SK-N-SH treated with all-trans-retinoic acid at 6 μM for 48 hours (cell line): ENCODE data around the gene CAMKMT.

ENCODE experiments used
- ATAC-seq: fragments of 200-7000 bp; cut with Tn5 transposase; 3 replicates; pipeline ENCODE4 v1.9.1; 2020; ENCODE audit warnings: mild to moderate bottlenecking, moderate library complexity
- ARNTL ChIP-seq: fragments of 450-650 bp; formaldehyde crosslinking; IDR thresholded peaks from 2 replicates; pipeline ENCODE4 v1.5.0; 2020; ENCODE audit warnings: low read depth, mild to moderate bottlenecking, moderate library complexity, borderline replicate concordance
- BACH2 ChIP-seq: fragments of 250-450 bp; sonication (Bioruptor Pico); IDR thresholded peaks from 2 replicates; pipeline ENCODE4 v1.9.0; 2021; ENCODE audit warnings: mild to moderate bottlenecking, borderline replicate concordance
- CREB5 ChIP-seq: fragments of 250-450 bp; sonication (Bioruptor Pico); IDR thresholded peaks from 2 replicates; pipeline ENCODE4 v1.5.1; 2020; ENCODE audit warnings: low read depth, mild to moderate bottlenecking, moderate library complexity
- CSDC2 ChIP-seq: fragments of 250-450 bp; sonication (Bioruptor Pico); IDR thresholded peaks from 2 replicates; pipeline ENCODE4 v1.5.0; 2020; ENCODE audit warnings: mild to moderate bottlenecking, moderate library complexity
- CSRNP3 ChIP-seq: fragments of 250-450 bp; sonication (Bioruptor Pico); IDR thresholded peaks from 2 replicates; pipeline ENCODE4 v1.5.1; 2021; ENCODE audit warnings: mild to moderate bottlenecking, moderate library complexity
- ESRRG ChIP-seq: fragments of 250-450 bp; sonication (Bioruptor Pico); IDR thresholded peaks from 2 replicates; pipeline ENCODE4 v1.6.1; 2021; ENCODE audit warnings: mild to moderate bottlenecking
- GLIS3 ChIP-seq: fragments of 250-450 bp; sonication (Bioruptor Pico); IDR thresholded peaks from 2 replicates; pipeline ENCODE4 v1.5.0; 2020; ENCODE audit warnings: mild to moderate bottlenecking, moderate library complexity
- ISL1 ChIP-seq: fragments of 250-450 bp; sonication (Bioruptor Pico); IDR thresholded peaks from 2 replicates; pipeline ENCODE4 v2.1.2; 2022; ENCODE audit warnings: mild to moderate bottlenecking, moderate library complexity
- OSR1 ChIP-seq: fragments of 250-450 bp; sonication (Bioruptor Pico); IDR thresholded peaks from 2 replicates; pipeline ENCODE4 v1.8.0; 2022; ENCODE audit warnings: moderate library complexity, mild to moderate bottlenecking, inconsistent platforms
- PATZ1 ChIP-seq: fragments of 250-450 bp; sonication (Bioruptor Pico); IDR thresholded peaks from 2 replicates; pipeline ENCODE4 v1.8.0; 2020; ENCODE audit warnings: mild to moderate bottlenecking, moderate library complexity, borderline replicate concordance
- POU6F1 ChIP-seq: fragments of 250-450 bp; sonication (Bioruptor Pico); IDR thresholded peaks from 2 replicates; pipeline ENCODE4 v1.8.0; 2021; ENCODE audit warnings: low read depth, mild to moderate bottlenecking, moderate library complexity, borderline replicate concordance
- PPARA ChIP-seq: fragments of 250-450 bp; sonication (Bioruptor Pico); IDR thresholded peaks from 2 replicates; pipeline ENCODE4 v1.5.0; 2020; ENCODE audit warnings: mild to moderate bottlenecking, borderline replicate concordance
- TCF4 ChIP-seq: fragments of 250-450 bp; sonication (Bioruptor Pico); IDR thresholded peaks from 2 replicates; pipeline ENCODE4 v1.8.0; 2021; ENCODE audit warnings: mild to moderate bottlenecking, moderate library complexity, borderline replicate concordance
- TOX ChIP-seq: fragments of 250-450 bp; sonication (Bioruptor Pico); IDR thresholded peaks from 2 replicates; pipeline ENCODE4 v1.8.0; 2021; ENCODE audit warnings: mild to moderate bottlenecking, moderate library complexity, borderline replicate concordance
- TSHZ2 ChIP-seq: fragments of 250-450 bp; sonication (Bioruptor Pico); IDR thresholded peaks from 2 replicates; pipeline ENCODE4 v1.5.0; 2020; ENCODE audit warnings: mild to moderate bottlenecking, moderate library complexity
- ZC3H10 ChIP-seq: fragments of 250-450 bp; sonication (Bioruptor Pico); IDR thresholded peaks from 2 replicates; pipeline ENCODE4 v1.5.1; 2021; ENCODE audit warnings: mild to moderate bottlenecking, moderate library complexity
- ZFP3 ChIP-seq: fragments of 250-450 bp; sonication (Bioruptor Pico); IDR thresholded peaks from 2 replicates; pipeline ENCODE4 v1.5.0; 2020; ENCODE audit warnings: mild to moderate bottlenecking, moderate library complexity
- ZFP30 ChIP-seq: fragments of 450-650 bp; formaldehyde crosslinking; IDR thresholded peaks from 2 replicates; pipeline ENCODE4 v1.5.0; 2022; ENCODE audit warnings: mild to moderate bottlenecking, moderate library complexity
- ZNF70 ChIP-seq: fragments of 450-650 bp; formaldehyde crosslinking; IDR thresholded peaks from 2 replicates; pipeline ENCODE4 v1.5.0; 2020; ENCODE audit warnings: mild to moderate bottlenecking, moderate library complexity
- ZNF8 ChIP-seq: fragments of 450-650 bp; formaldehyde crosslinking; IDR thresholded peaks from 2 replicates; pipeline ENCODE4 v1.5.0; 2020; ENCODE audit warnings: mild to moderate bottlenecking, moderate library complexity

Gene CAMKMT

GRCh38 chr2:44801841-44802776 lies 440.4 kb downstream of the CAMKMT start:
- no peak for TF ChIP-seq OSR1 (CRISPR knock-in tag)
- no peak for TF ChIP-seq ESRRG
- no peak for TF ChIP-seq ZFP3 (CRISPR knock-in tag)
- TF ChIP-seq ZC3H10 (CRISPR knock-in tag) = no peak
- TF ChIP-seq PATZ1 = no peak
- TF ChIP-seq CSDC2 (CRISPR knock-in tag) = no peak
- no peak for TF ChIP-seq CSRNP3 (CRISPR knock-in tag)
- TF ChIP-seq BACH2 (CRISPR knock-in tag) = no peak
- no peak for TF ChIP-seq POU6F1
- no peak for TF ChIP-seq ZFP30 (CRISPR knock-in tag)
- no peak for ATAC-seq

- ATAC-seq = no peak
- TF ChIP-seq BACH2 (CRISPR knock-in tag) (no peak), ZNF8 (no peak), ESRRG (no peak), TCF4 (CRISPR knock-in tag) (no peak), GLIS3 (CRISPR knock-in tag) (no peak), TOX (no peak), ZNF70 (no peak), ARNTL (no peak), ISL1 (CRISPR knock-in tag) (no peak), ZFP3 (CRISPR knock-in tag) (no peak), ZFP30 (CRISPR knock-in tag) (no peak), OSR1 (CRISPR knock-in tag) (no peak), CSRNP3 (CRISPR knock-in tag) (no peak), CREB5 (CRISPR knock-in tag) (no peak), ZC3H10 (CRISPR knock-in tag) (no peak), PPARA (CRISPR knock-in tag) (no peak), TSHZ2 (CRISPR knock-in tag) (no peak)
Measured at GRCh38 chr2:44802777-44803424, 441.2 kb downstream of the CAMKMT start.
